Measurements from ENCODE around the gene MOSMO.

DNA sequence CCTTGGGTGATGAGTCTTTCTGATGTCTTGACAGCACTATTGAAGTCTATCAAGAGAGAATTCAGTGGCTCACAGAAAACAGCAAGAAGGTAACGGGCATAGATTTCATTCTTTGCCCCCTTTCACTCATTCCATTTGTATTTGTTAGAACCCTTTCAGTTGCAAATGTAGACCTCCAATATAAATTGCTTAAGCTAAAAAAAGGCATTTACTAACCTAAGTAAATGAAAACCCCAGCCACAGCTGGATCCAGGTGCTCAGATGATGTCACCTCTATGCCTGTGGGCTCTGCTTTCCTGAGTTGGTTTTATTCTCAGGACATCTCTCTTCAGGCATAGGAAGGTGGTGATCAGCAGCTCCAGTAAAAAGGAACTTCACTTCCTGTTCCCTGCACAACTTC lies 95.5 kb downstream of the MOSMO start:
- TF ChIP-seq STAG1 (CRISPR knock-in tag; IDR thresholded peaks at IDR 0.05) (no peak), POLR2A (IDR thresholded peaks at IDR 0.05; ENCODE audit: insufficient read depth in 1 of 2, low read depth in 2 of 2, low read length in 2 of 2) (no peak), NKX3-1 (CRISPR knock-in tag; IDR thresholded peaks at IDR 0.05) (no peak), ZNF891 (CRISPR knock-in tag; IDR thresholded peaks at IDR 0.05) (no peak), FOSL2 (CRISPR knock-in tag; IDR thresholded peaks at IDR 0.05) (no peak), TAF1 (CRISPR knock-in tag; IDR thresholded peaks at IDR 0.05) (no peak), GABPA (IDR thresholded peaks at IDR 0.05; ENCODE audit: low read depth, low read length) (no peak), GABPA (CRISPR knock-in tag; IDR thresholded peaks at IDR 0.05; ENCODE audit: low read depth) (no peak), MIER2 (CRISPR knock-in tag; IDR thresholded peaks at IDR 0.05) (no peak), MXI1 (IDR thresholded peaks at IDR 0.05; ENCODE audit: borderline replicate concordance, low read depth, low read length) (no peak), SIX1 (CRISPR knock-in tag; IDR thresholded peaks at IDR 0.05; ENCODE audit: borderline replicate concordance) (no peak)
- TF ChIP-seq, protein P1, sequence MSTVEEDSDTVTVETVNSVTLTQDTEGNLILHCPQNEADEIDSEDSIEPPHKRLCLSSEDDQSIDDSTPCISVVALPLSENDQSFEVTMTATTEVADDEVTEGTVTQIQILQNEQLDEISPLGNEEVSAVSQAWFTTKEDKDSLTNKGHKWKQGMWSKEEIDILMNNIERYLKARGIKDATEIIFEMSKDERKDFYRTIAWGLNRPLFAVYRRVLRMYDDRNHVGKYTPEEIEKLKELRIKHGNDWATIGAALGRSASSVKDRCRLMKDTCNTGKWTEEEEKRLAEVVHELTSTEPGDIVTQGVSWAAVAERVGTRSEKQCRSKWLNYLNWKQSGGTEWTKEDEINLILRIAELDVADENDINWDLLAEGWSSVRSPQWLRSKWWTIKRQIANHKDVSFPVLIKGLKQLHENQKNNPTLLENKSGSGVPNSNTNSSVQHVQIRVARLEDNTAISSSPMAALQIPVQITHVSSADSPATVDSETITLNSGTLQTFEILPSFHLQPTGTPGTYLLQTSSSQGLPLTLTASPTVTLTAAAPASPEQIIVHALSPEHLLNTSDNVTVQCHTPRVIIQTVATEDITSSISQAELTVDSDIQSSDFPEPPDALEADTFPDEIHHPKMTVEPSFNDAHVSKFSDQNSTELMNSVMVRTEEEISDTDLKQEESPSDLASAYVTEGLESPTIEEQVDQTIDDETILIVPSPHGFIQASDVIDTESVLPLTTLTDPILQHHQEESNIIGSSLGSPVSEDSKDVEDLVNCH (CRISPR knock-in tag; IDR thresholded peaks at IDR 0.05) = no peak
- TF ChIP-seq, protein P2, sequence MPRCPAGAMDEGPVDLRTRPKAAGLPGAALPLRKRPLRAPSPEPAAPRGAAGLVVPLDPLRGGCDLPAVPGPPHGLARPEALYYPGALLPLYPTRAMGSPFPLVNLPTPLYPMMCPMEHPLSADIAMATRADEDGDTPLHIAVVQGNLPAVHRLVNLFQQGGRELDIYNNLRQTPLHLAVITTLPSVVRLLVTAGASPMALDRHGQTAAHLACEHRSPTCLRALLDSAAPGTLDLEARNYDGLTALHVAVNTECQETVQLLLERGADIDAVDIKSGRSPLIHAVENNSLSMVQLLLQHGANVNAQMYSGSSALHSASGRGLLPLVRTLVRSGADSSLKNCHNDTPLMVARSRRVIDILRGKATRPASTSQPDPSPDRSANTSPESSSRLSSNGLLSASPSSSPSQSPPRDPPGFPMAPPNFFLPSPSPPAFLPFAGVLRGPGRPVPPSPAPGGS (CRISPR knock-in tag; IDR thresholded peaks at IDR 0.05) = no peak
- TF ChIP-seq, protein P3, sequence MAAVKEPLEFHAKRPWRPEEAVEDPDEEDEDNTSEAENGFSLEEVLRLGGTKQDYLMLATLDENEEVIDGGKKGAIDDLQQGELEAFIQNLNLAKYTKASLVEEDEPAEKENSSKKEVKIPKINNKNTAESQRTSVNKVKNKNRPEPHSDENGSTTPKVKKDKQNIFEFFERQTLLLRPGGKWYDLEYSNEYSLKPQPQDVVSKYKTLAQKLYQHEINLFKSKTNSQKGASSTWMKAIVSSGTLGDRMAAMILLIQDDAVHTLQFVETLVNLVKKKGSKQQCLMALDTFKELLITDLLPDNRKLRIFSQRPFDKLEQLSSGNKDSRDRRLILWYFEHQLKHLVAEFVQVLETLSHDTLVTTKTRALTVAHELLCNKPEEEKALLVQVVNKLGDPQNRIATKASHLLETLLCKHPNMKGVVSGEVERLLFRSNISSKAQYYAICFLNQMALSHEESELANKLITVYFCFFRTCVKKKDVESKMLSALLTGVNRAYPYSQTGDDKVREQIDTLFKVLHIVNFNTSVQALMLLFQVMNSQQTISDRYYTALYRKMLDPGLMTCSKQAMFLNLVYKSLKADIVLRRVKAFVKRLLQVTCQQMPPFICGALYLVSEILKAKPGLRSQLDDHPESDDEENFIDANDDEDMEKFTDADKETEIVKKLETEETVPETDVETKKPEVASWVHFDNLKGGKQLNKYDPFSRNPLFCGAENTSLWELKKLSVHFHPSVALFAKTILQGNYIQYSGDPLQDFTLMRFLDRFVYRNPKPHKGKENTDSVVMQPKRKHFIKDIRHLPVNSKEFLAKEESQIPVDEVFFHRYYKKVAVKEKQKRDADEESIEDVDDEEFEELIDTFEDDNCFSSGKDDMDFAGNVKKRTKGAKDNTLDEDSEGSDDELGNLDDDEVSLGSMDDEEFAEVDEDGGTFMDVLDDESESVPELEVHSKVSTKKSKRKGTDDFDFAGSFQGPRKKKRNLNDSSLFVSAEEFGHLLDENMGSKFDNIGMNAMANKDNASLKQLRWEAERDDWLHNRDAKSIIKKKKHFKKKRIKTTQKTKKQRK (IDR thresholded peaks at IDR 0.05; ENCODE audit: low read length) = no peak
- TF ChIP-seq, protein P4, sequence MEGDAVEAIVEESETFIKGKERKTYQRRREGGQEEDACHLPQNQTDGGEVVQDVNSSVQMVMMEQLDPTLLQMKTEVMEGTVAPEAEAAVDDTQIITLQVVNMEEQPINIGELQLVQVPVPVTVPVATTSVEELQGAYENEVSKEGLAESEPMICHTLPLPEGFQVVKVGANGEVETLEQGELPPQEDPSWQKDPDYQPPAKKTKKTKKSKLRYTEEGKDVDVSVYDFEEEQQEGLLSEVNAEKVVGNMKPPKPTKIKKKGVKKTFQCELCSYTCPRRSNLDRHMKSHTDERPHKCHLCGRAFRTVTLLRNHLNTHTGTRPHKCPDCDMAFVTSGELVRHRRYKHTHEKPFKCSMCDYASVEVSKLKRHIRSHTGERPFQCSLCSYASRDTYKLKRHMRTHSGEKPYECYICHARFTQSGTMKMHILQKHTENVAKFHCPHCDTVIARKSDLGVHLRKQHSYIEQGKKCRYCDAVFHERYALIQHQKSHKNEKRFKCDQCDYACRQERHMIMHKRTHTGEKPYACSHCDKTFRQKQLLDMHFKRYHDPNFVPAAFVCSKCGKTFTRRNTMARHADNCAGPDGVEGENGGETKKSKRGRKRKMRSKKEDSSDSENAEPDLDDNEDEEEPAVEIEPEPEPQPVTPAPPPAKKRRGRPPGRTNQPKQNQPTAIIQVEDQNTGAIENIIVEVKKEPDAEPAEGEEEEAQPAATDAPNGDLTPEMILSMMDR (CRISPR knock-in tag; IDR thresholded peaks at IDR 0.05) = no peak

All from HepG2 (cell line).